OCI-LY3 (cell line): ENCODE measurements around the gene MRPL2.

ENCODE experiments used
- H2AFZ ChIP-seq: fragments of 200-600, 300-600 bp; shearing (Covaris generic); 2 replicates; pipeline ENCODE4 v1.6.0; 2014; ENCODE audit warnings: antibody characterized with exemption, low read depth, low read length
- H3K27ac ChIP-seq: fragments of 200-600, 300-600 bp; sonication (generic); 2 replicates; pipeline ENCODE4 v1.5.1; 2014; ENCODE audit warnings: mild to moderate bottlenecking, low read length, moderate library complexity, mixed read lengths
- H3K27me3 ChIP-seq: fragments of 200-600, 300-600 bp; sonication (generic); 2 replicates; pipeline ENCODE4 v1.6.1; 2014; ENCODE audit warnings: low read depth, low read length, mixed read lengths
- H3K36me3 ChIP-seq: fragments of 200-600, 300-600 bp; sonication (generic); replicated peaks from 2 replicates; pipeline ENCODE3; 2014; ENCODE audit warnings: low read depth, low read length, mixed read lengths
- H3K4me1 ChIP-seq: fragments of 300-600, 200-600 bp; sonication (generic); 2 replicates; pipeline ENCODE4 v1.6.1; 2014; ENCODE audit warnings: low read length, mixed read lengths
- H3K4me2 ChIP-seq: fragments of 200-600, 300-600 bp; sonication (generic); 2 replicates; pipeline ENCODE4 v1.6.1; 2014; ENCODE audit warnings: low read length, mixed read lengths
- H3K4me3 ChIP-seq: fragments of 300-600, 200-600 bp; sonication (generic); 2 replicates; pipeline ENCODE4 v1.5.1; 2014; ENCODE audit warnings: antibody characterized with exemption, mild to moderate bottlenecking, low read length, moderate library complexity
- H3K79me2 ChIP-seq: fragments of 300-600, 200-600 bp; shearing (Covaris generic); 2 replicates; pipeline ENCODE4 v1.6.1; 2014; ENCODE audit warnings: mild to moderate bottlenecking, low read length, mixed read lengths
- H3K9ac ChIP-seq: fragments of 300-600, 200-600 bp; shearing (Covaris generic); 2 replicates; pipeline ENCODE4 v1.6.0; 2014; ENCODE audit warnings: mild to moderate bottlenecking, low read length, moderate library complexity
- H3K9me3 ChIP-seq: fragments of 200-600, 300-600 bp; shearing (Covaris generic); 2 replicates; pipeline ENCODE4 v1.6.1; 2014; ENCODE audit warnings: low read length, mixed read lengths; ENCODE audit not compliant: insufficient read depth
- H4K20me1 ChIP-seq: fragments of 200-600, 300-600 bp; sonication (generic); 2 replicates; pipeline ENCODE4 v1.6.1; 2016; ENCODE audit warnings: low read length, mixed read lengths; ENCODE audit not compliant: insufficient read depth
- EZH2phosphoT487 ChIP-seq: fragments of 200-600 bp; shearing (Covaris generic); IDR thresholded peaks from 2 replicates; pipeline ENCODE4 v1.6.1; 2018; ENCODE audit warnings: antibody characterized with exemption, mixed run types, low read depth
- TF ChIP-seq, protein P1 (sequence below): fragments of 200-600, 300-600 bp; sonication (generic); IDR thresholded peaks from 2 replicates; pipeline ENCODE4 v1.5.1; 2014; ENCODE audit warnings: antibody characterized with exemption, low read length, low read depth

Gene MRPL2

DNA sequence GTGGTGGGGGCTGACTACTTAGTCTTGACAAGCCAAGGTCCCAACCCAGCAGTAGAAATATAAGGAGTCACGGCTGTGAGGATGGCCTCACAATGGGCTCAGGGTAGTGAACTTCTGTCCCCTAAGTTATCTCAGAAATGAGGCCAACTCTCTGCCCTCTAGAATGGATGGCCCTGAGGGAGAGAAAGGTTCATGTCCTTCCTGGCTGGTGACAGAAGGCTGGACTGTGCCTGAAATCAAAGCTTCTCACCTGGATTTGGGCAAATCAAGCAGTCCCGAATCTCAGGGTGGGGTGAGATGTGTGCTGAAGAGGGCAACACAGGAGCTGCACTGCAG is 25.1 kb downstream of the MRPL2 start:
- Histone ChIP-seq H3K79me2 (no peaks in the 10 kb centered on the region), H3K4me1 (no peaks in the 10 kb centered on the region), H4K20me1 (no peaks in the 10 kb centered on the region), H3K36me3 (peaks cover 65% of the 10 kb centered on the region), H3K27ac (no peak overlapping the region), H3K4me3 (no peak overlapping the region), H3K27me3 (no peaks in the 10 kb centered on the region), H3K9me3 (no peaks in the 10 kb centered on the region), H3K4me2 (no peak overlapping the region), H3K9ac (no peak overlapping the region), H2AFZ (no peak overlapping the region)
- no peak for TF ChIP-seq EZH2phosphoT487
- TF ChIP-seq, protein P1, sequence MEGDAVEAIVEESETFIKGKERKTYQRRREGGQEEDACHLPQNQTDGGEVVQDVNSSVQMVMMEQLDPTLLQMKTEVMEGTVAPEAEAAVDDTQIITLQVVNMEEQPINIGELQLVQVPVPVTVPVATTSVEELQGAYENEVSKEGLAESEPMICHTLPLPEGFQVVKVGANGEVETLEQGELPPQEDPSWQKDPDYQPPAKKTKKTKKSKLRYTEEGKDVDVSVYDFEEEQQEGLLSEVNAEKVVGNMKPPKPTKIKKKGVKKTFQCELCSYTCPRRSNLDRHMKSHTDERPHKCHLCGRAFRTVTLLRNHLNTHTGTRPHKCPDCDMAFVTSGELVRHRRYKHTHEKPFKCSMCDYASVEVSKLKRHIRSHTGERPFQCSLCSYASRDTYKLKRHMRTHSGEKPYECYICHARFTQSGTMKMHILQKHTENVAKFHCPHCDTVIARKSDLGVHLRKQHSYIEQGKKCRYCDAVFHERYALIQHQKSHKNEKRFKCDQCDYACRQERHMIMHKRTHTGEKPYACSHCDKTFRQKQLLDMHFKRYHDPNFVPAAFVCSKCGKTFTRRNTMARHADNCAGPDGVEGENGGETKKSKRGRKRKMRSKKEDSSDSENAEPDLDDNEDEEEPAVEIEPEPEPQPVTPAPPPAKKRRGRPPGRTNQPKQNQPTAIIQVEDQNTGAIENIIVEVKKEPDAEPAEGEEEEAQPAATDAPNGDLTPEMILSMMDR: no peak

DNA sequence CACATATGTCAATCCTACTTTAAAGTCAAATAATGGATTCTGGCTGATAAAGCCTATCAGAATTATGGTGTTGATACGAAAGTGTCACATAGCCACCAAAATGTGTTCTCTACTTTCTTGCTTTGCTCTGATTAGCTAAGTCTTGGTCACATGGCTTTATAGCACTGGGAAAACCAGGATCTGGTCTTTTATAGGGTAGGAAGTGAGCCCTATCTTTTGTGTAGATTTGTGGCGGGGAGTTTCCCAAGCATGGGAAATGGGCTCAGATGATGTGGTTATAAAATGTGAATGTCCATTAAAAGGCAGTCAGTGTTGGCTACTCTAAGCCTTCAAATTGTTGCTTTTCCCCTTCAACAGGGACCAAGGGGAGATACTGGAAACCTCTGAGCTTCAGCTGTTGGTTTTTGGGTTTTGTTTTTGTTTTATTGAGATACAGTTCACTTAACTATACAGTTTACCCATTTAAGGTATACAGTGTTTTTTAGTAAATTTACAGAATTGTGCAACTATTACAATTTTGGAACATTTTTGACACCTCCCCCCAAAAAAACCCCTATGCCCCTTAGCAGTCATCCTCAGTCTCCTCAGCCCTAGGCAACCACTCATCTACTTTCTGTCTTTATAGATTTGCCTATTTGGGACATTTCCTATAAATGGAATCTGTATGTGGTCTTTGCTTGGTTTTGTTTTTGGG is 25.6 kb downstream of the MRPL2 start:
- Histone ChIP-seq H4K20me1 (no peaks in the 10 kb centered on the region), H3K4me1 (no peaks in the 10 kb centered on the region), H3K4me2 (no peak overlapping the region), H3K27me3 (no peaks in the 10 kb centered on the region), H3K36me3 (peaks cover 64% of the 10 kb centered on the region), H3K9me3 (no peaks in the 10 kb centered on the region), H3K9ac (no peak overlapping the region), H3K79me2 (no peaks in the 10 kb centered on the region), H3K4me3 (no peak overlapping the region), H2AFZ (no peak overlapping the region), H3K27ac (no peak overlapping the region)
- TF ChIP-seq, protein P1: no peak
- TF ChIP-seq EZH2phosphoT487: no peak

DNA sequence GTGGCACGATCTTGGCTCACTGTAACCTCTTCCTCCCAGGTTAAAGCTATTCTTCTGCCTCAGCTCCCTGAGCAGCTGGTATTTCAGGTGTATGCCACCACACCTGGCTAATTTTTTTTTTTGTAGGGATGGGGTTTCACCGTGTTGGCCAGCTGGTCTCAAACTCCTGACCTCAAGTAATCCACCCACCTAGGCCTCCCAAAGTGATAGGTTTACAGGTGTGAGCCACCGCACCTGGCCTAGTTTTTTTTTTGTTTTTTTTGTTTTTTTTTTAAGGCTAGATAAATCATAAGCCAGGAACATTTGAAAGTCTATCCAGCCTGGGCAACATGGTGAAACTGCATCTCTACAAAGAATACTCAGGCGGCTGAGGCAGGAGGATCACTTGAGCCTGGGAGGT is 26.9 kb downstream of the MRPL2 start:
- H3K4me2 ChIP-seq: no peak overlapping the region
- H2AFZ ChIP-seq: no peak overlapping the region
- no peak for TF ChIP-seq EZH2phosphoT487
- TF ChIP-seq, protein P1: no peak
- no peaks in the 10 kb centered on the region for H3K4me1 ChIP-seq
- no peak overlapping the region for H3K9ac ChIP-seq
- no peaks in the 10 kb centered on the region for H3K9me3 ChIP-seq
- peaks cover 58% of the 10 kb centered on the region for H3K36me3 ChIP-seq
- H3K27me3 ChIP-seq: no peaks in the 10 kb centered on the region
- no peaks in the 10 kb centered on the region for H3K79me2 ChIP-seq
- no peak overlapping the region for H3K4me3 ChIP-seq
- no peak overlapping the region for H3K27ac ChIP-seq
- no peaks in the 10 kb centered on the region for H4K20me1 ChIP-seq

DNA sequence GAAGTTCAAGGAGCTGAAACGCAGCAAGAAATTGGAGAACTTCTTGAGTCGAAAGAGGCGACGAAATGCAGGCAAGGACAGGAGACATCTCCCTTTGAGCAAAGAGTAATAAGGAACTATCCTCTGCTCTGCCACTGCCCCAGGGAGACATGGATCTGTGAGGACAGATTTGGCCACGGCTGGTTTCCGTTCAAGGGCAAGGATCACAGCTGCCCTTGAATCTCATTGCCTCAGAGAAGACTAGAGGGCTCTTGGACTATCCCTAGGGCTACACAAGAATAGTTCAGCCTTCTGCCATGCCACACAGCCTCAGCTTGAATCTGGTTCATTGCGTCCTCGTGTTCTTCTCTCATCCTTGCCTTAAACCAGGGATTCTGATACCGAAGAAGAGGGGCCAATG is 30.1 kb downstream of the MRPL2 start:
- TF ChIP-seq, protein P1: no peak
- no peak for TF ChIP-seq EZH2phosphoT487
- Histone ChIP-seq H3K36me3 (peaks cover 60% of the 10 kb centered on the region), H3K4me1 (peaks cover 5% of the 10 kb centered on the region), H3K9me3 (no peaks in the 10 kb centered on the region), H3K27me3 (no peaks in the 10 kb centered on the region), H3K79me2 (peaks cover 4% of the 10 kb centered on the region), H4K20me1 (no peaks in the 10 kb centered on the region), H3K4me2 (no peak overlapping the region), H3K9ac (no peak overlapping the region), H3K4me3 (no peak overlapping the region), H3K27ac (no peak overlapping the region), H2AFZ (no peak overlapping the region)
